ENCODE measurements around the gene PCSK5. TPM values are rescaled to one million over a fixed set of nuclear protein-coding genes. Genes with fewer than 3 reads are reported as not detected.

The PCSK5 gene
- total and polyA plus RNA-seq, 10 donors, result 0.28 to 8.1 (median 5.5) TPM

- DNase-seq, result no peak
- H3K9me3 ChIP-seq, result no peaks in the 10 kb centered on the region
- intact Hi-C loops (cut with DNase I; ENCODE audit: low total_unique reads), result no loop called here
- no peaks in the 10 kb centered on the region for H3K4me1 ChIP-seq
- no peak for TF ChIP-seq POLR2A (IDR thresholded peaks at IDR 0.05)
- no peak for TF ChIP-seq POLR2AphosphoS5 (IDR thresholded peaks at IDR 0.05)
- no peak for TF ChIP-seq CTCF (IDR thresholded peaks at IDR 0.05 in 8 of 11, conservative IDR thresholded peaks at IDR 0.05 in 3 of 11)
- no peaks in the 10 kb centered on the region for H3K36me3 ChIP-seq
- H3K4me3 ChIP-seq, result no peak overlapping the region
- 83 to 96% (median 94%) methylated on average over 11 of the region's 11 CpGs for WGBS, 5 donors
- no peak overlapping the region for H3K27ac ChIP-seq
- peaks cover 0 to 4% (median 0%) of the 10 kb centered on the region in 7 donors for H3K27me3 ChIP-seq (replicated peaks in 1 of 7)
Measured at GRCh38 chr9:75876999-75877640, 13.4 kb upstream of the PCSK5 start.

GRCh38 chr9:75878488-75878860 lies 12.0 kb upstream of the PCSK5 start:
- Histone ChIP-seq H3K4me3 (no peak overlapping the region), H3K27ac (no peak overlapping the region), H3K9me3 (no peaks in the 10 kb centered on the region), H3K36me3 (no peaks in the 10 kb centered on the region), H3K4me1 (no peaks in the 10 kb centered on the region), H3K27me3 (replicated peaks in 1 of 7) (peaks cover 0 to 4% (median 0%) of the 10 kb centered on the region in 7 donors)
- WGBS, 5 donors, result 80 to 95% (median 83%) methylated on average over 2 of the region's 2 CpGs
- no peak for TF ChIP-seq POLR2AphosphoS5 (IDR thresholded peaks at IDR 0.05)
- no peak for TF ChIP-seq CTCF (IDR thresholded peaks at IDR 0.05 in 8 of 11, conservative IDR thresholded peaks at IDR 0.05 in 3 of 11)
- TF ChIP-seq POLR2A (IDR thresholded peaks at IDR 0.05), result no peak
- intact Hi-C loops (cut with DNase I; ENCODE audit: low total_unique reads), result no loop called here
- no peak for DNase-seq

- DNase-seq, result no peak
- no peak overlapping the region for H3K27ac ChIP-seq
- H3K36me3 ChIP-seq, result no peaks in the 10 kb centered on the region
- WGBS, 5 donors, result 61 to 89% (median 76%) methylated on average over 1 of the region's 1 CpG
- intact Hi-C loops (cut with DNase I; ENCODE audit: low total_unique reads), result no loop called here
- H3K9me3 ChIP-seq, result no peaks in the 10 kb centered on the region
- TF ChIP-seq CTCF (IDR thresholded peaks at IDR 0.05 in 8 of 11, conservative IDR thresholded peaks at IDR 0.05 in 3 of 11), result no peak
- no peak for TF ChIP-seq POLR2A (IDR thresholded peaks at IDR 0.05)
- no peak for TF ChIP-seq POLR2AphosphoS5 (IDR thresholded peaks at IDR 0.05)
- H3K4me3 ChIP-seq, result no peak overlapping the region
- H3K27me3 ChIP-seq (replicated peaks in 1 of 7), result no peaks in the 10 kb centered on the region
- H3K4me1 ChIP-seq, result no peaks in the 10 kb centered on the region
Measured at GRCh38 chr9:75880618-75881017, 9.9 kb upstream of the PCSK5 start.

GRCh38 chr9:75881761-75882160 lies 8.7 kb upstream of the PCSK5 start:
- intact Hi-C loops (cut with DNase I; ENCODE audit: low total_unique reads), result no loop called here
- TF ChIP-seq CTCF (IDR thresholded peaks at IDR 0.05 in 8 of 11, conservative IDR thresholded peaks at IDR 0.05 in 3 of 11) (no peak), POLR2A (IDR thresholded peaks at IDR 0.05) (no peak), POLR2AphosphoS5 (IDR thresholded peaks at IDR 0.05) (no peak)
- Histone ChIP-seq H3K4me1 (no peaks in the 10 kb centered on the region), H3K27me3 (replicated peaks in 1 of 7) (no peaks in the 10 kb centered on the region), H3K9me3 (no peaks in the 10 kb centered on the region), H3K27ac (no peak overlapping the region), H3K36me3 (no peaks in the 10 kb centered on the region), H3K4me3 (no peak overlapping the region)
- 93 to 100% (median 96%) methylated on average over 1 of the region's 1 CpG for WGBS, 5 donors
- DNase-seq, result no peak
